DOHH2 (cell line): ENCODE data around the gene KIF3C.

Experiments
- H3F3A ChIP-seq: fragments of 200-600 bp; sonication (generic), shearing (Covaris generic); 2 replicates; pipeline ENCODE4 v1.6.0; 2016; ENCODE audit warnings: antibody characterized with exemption, mild to moderate bottlenecking; ENCODE audit not compliant: control insufficient read depth, insufficient read depth
- H3K27ac ChIP-seq: fragments of 200-600 bp; sonication (generic); 2 replicates; pipeline ENCODE4 v1.5.1; 2014; ENCODE audit warnings: low read depth, mild to moderate bottlenecking, low read length, moderate library complexity
- H3K27me3 ChIP-seq: fragments of 200-600 bp; sonication (generic); 2 replicates; pipeline ENCODE4 v1.6.1; 2014; ENCODE audit warnings: mild to moderate bottlenecking, low read length, mixed read lengths; ENCODE audit not compliant: control insufficient read depth
- H3K36me3 ChIP-seq: fragments of 200-600 bp; sonication (generic); 2 replicates; pipeline ENCODE4 v1.6.1; 2014; ENCODE audit warnings: mild to moderate bottlenecking, low read length, moderate library complexity, mixed read lengths; ENCODE audit not compliant: control insufficient read depth
- H3K4me1 ChIP-seq: fragments of 200-600 bp; sonication (generic); 2 replicates; pipeline ENCODE4 v1.6.1; 2014; ENCODE audit warnings: mild to moderate bottlenecking, low read length, mixed read lengths; ENCODE audit not compliant: control insufficient read depth
- H3K4me2 ChIP-seq: fragments of 200-600 bp; sonication (generic); 2 replicates; pipeline ENCODE4 v1.6.0; 2014; ENCODE audit warnings: mild to moderate bottlenecking, low read length, moderate library complexity
- H3K4me3 ChIP-seq: fragments of 200-600 bp; sonication (generic); 2 replicates; pipeline ENCODE4 v1.5.1; 2014; ENCODE audit warnings: mild to moderate bottlenecking, low read length, mixed read lengths
- H3K79me2 ChIP-seq: fragments of 200-600 bp; sonication (generic); 2 replicates; pipeline ENCODE4 v1.6.1; 2014; ENCODE audit warnings: mild to moderate bottlenecking, low read length, mixed read lengths; ENCODE audit not compliant: control insufficient read depth
- H3K9me2 ChIP-seq: fragments of 200-600 bp; sonication (generic); replicated peaks from 2 replicates; pipeline ENCODE4 v1.6.1; 2014; ENCODE audit warnings: mild to moderate bottlenecking, low read length, mixed read lengths; ENCODE audit not compliant: control insufficient read depth
- H3K9me3 ChIP-seq: fragments of 200-600 bp; sonication (generic); 2 replicates; pipeline ENCODE4 v1.6.1; 2014; ENCODE audit warnings: antibody characterized with exemption, low read length, mixed read lengths; ENCODE audit not compliant: control insufficient read depth, insufficient read depth
- H4K20me1 ChIP-seq: fragments of 200-600 bp; sonication (generic); 2 replicates; pipeline ENCODE4 v1.6.0; 2014; ENCODE audit warnings: low read depth, mild to moderate bottlenecking, antibody characterized with exemption, low read length, moderate library complexity; ENCODE audit not compliant: control insufficient read depth, insufficient read depth
- EZH2phosphoT487 ChIP-seq: fragments of 200-600 bp; sonication (generic); IDR thresholded peaks from 2 replicates; pipeline ENCODE4 v1.6.1; 2017; ENCODE audit warnings: borderline replicate concordance, mild to moderate bottlenecking, antibody characterized with exemption, low read length, moderate library complexity, mixed read lengths
- TF ChIP-seq, protein P1 (sequence below): fragments of 200-600 bp; sonication (generic); IDR thresholded peaks from one replicate; pipeline ENCODE4 v1.5.1; 2014; ENCODE audit warnings: antibody characterized with exemption, mild to moderate bottlenecking, low read depth, low read length; ENCODE audit not compliant: poor library complexity, severe bottlenecking

Gene KIF3C

DNA sequence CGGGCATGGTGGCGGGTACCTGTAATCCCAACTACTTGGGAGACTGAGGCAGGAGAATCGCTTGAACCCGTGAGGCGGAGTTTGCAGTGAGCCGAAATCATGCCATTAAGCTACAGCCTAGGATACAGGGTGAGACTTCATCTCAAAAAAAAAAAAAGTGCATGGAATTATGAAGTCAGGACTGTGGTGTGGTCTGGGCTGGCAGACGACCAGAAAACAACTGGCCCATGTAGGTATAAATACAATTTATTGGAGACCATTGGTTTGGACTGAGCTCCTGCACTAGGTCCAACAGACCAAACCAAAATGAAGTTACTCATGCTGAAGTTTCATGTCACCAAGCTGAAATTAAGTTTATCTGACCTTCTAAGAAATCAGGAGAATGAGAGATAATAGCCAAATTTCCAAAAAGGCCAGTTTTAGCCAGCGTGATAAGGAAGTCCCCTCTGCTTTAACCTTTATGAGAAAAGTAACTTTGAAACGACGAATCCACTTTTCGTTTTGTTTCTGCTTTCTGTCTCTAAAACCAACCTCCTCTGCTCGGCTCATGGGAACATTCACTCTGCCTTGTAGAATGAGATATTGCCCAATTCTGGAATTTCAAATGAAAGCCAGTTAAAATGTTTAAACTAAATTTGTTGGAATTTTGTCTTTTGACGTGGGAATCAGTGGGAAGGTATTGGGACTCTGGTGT is 33.9 kb upstream of the KIF3C start:
- H3F3A ChIP-seq, result no peaks in the 10 kb centered on the region
- no peak for TF ChIP-seq EZH2phosphoT487
- TF ChIP-seq, protein P1, sequence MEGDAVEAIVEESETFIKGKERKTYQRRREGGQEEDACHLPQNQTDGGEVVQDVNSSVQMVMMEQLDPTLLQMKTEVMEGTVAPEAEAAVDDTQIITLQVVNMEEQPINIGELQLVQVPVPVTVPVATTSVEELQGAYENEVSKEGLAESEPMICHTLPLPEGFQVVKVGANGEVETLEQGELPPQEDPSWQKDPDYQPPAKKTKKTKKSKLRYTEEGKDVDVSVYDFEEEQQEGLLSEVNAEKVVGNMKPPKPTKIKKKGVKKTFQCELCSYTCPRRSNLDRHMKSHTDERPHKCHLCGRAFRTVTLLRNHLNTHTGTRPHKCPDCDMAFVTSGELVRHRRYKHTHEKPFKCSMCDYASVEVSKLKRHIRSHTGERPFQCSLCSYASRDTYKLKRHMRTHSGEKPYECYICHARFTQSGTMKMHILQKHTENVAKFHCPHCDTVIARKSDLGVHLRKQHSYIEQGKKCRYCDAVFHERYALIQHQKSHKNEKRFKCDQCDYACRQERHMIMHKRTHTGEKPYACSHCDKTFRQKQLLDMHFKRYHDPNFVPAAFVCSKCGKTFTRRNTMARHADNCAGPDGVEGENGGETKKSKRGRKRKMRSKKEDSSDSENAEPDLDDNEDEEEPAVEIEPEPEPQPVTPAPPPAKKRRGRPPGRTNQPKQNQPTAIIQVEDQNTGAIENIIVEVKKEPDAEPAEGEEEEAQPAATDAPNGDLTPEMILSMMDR, result no peak
- no peaks in the 10 kb centered on the region for H3K4me1 ChIP-seq
- H3K9me3 ChIP-seq, result no peaks in the 10 kb centered on the region
- no peak overlapping the region for H3K27ac ChIP-seq
- H3K36me3 ChIP-seq, result no peaks in the 10 kb centered on the region
- no peak overlapping the region for H3K4me3 ChIP-seq
- H3K9me2 ChIP-seq, result no peaks in the 10 kb centered on the region
- no peaks in the 10 kb centered on the region for H4K20me1 ChIP-seq
- H3K79me2 ChIP-seq, result no peaks in the 10 kb centered on the region
- H3K27me3 ChIP-seq, result peaks cover 2% of the 10 kb centered on the region; the same call in 1 of the 2 replicates
- no peak overlapping the region for H3K4me2 ChIP-seq

DNA sequence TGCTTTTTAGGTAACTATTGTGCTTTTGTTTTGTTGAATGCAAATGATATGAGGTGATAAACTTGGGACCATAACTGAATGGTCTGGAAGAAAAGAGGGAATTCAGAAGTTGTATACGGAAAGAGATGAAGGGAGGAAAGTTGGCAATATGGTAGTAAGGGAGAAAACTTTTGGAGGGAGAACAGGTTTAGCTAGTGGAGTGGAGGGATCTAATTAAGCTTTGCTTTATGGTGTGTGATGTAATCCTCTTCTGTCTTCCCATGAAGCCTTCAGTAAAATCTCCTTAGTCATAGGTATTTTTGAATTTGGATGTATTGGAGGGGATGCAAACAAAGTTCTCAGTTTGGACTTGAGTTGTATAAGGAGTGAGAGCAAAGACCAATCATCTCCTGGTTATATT is 31.4 kb upstream of the KIF3C start:
- no peaks in the 10 kb centered on the region for H4K20me1 ChIP-seq
- H3K27ac ChIP-seq, result no peak overlapping the region
- H3K4me1 ChIP-seq, result no peaks in the 10 kb centered on the region
- no peaks in the 10 kb centered on the region for H3F3A ChIP-seq
- H3K4me3 ChIP-seq, result no peak overlapping the region
- no peaks in the 10 kb centered on the region for H3K9me3 ChIP-seq
- H3K4me2 ChIP-seq, result no peak overlapping the region
- H3K9me2 ChIP-seq, result no peaks in the 10 kb centered on the region
- TF ChIP-seq, protein P1, result no peak
- no peak for TF ChIP-seq EZH2phosphoT487
- H3K36me3 ChIP-seq, result no peaks in the 10 kb centered on the region
- no peaks in the 10 kb centered on the region for H3K27me3 ChIP-seq
- H3K79me2 ChIP-seq, result no peaks in the 10 kb centered on the region

DNA sequence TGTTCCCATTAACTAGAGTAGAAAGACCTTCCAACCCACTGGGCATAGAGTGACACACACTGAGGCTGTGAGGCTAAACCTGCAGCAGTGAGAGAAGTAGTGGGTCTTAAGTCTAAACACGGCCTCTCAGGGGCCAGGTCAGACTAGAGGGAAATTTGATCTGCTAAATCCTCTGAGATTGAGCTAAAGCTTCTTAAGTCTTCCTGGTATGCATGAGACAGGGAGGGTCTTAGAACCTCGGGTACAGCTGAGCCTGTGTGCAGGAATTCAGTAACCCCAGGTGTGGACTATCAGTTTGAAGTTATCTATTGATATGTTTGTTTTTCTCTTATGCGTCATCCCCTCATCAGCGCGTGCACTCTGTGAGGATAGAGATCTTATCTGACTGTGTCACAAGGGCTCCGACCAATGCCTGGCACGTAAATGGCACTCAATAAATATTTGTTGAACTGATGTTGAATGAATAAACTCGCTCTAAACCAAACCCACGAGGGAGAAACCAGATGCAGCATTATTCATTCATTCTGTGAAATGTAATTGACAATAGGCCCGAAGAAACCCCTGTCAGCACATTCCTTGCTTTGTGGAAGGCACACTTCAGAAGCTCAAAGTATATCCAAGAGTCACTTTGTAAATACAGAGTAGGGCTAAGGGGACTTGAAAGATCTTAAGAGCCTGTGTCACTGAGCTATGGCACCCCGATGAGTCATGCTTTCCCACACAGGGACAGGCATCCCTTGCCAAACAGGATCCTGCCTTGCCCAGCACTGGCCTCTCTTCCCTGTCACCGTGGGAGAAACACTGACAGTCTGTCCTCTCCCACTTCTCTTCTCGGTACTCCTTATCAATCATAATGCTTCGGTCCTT is 29.9 kb upstream of the KIF3C start:
- Histone ChIP-seq H3K9me3 (no peaks in the 10 kb centered on the region), H3F3A (no peaks in the 10 kb centered on the region), H3K27ac (no peak overlapping the region), H3K4me1 (no peaks in the 10 kb centered on the region), H3K4me2 (no peak overlapping the region), H3K36me3 (no peaks in the 10 kb centered on the region), H3K4me3 (no peak overlapping the region), H4K20me1 (no peaks in the 10 kb centered on the region), H3K79me2 (no peaks in the 10 kb centered on the region), H3K9me2 (no peaks in the 10 kb centered on the region), H3K27me3 (no peaks in the 10 kb centered on the region)
- TF ChIP-seq, protein P1, result no peak
- no peak for TF ChIP-seq EZH2phosphoT487
